ENCODE data around the gene CLEC3B. TPM values are rescaled to one million over a fixed set of nuclear protein-coding genes. Genes with fewer than 3 reads are reported as not detected.
"Not testable (repeated sequence)": the region's sequence is repeated elsewhere in the genome, so short reads cannot be mapped to it uniquely, and the experiment has no call there.

The CLEC3B gene
- total and polyA plus RNA-seq, 2 donors (not counting 3 experiments of a cell fraction or from before 2014, with no cell fraction given), result 1.8 TPM; not detected in 1

DNA sequence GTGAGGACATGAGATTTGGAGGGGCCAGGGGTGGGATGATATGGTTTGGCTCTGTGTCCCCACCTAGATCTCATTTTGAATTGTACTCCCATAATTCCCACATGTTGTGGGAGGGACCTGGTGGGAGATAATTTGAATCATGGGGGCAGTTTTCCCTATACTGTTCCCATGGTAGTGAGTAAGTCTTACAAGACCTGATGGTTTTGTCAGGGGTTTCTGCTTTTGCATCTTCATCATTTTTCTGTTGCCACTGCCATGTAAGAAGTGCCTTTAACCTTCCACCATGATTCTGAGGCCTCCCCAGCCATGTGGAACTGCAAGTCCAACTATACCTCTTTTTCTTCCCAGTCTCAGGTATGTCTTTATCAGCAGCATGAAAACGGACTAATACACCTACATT, 52.2 kb downstream of the CLEC3B start:
- H3K36me3 ChIP-seq (ENCODE audit: control insufficient read depth in 2 of 2, extremely low read depth in 1 of 2, insufficient read depth in 2 of 2, low read length in 2 of 2); BruUV-seq (replicated peaks); H3K4me2 ChIP-seq (ENCODE audit: insufficient read depth, low read length); CTCF ChIA-PET; H3K27me3 ChIP-seq (ENCODE audit: control insufficient read depth in 2 of 2, insufficient read depth in 2 of 2, low read length in 2 of 2); FAIRE-seq; H3K4me1 ChIP-seq (ENCODE audit: control insufficient read depth, extremely low read depth, insufficient read depth, low read length); H3K4me3 ChIP-seq (replicated peaks in 1 of 3; ENCODE audit: insufficient read depth in 1 of 3, low read depth in 1 of 3, low read length in 3 of 3); DNase-seq (ENCODE audit: low read depth, low spot score); H3K9me3 ChIP-seq (replicated peaks; ENCODE audit: control insufficient read depth, insufficient read depth, low read length); POLR2A ChIA-PET; dilution Hi-C loops (cut with MboI; ENCODE audit: extremely low pct_ligation_motif_present, low sequenced_read_pairs); H3K9ac ChIP-seq (replicated peaks; ENCODE audit: extremely low read depth, insufficient read depth, low read length); H3K9me1 ChIP-seq (replicated peaks; ENCODE audit: control insufficient read depth, extremely low read depth, insufficient read depth, low read length); H4K20me1 ChIP-seq (replicated peaks; ENCODE audit: control insufficient read depth, extremely low read depth, insufficient read depth, low read length); intact Hi-C loops (cut with micrococcal nuclease); H2AFZ ChIP-seq (ENCODE audit: low read depth, low read length); H3K79me2 ChIP-seq (ENCODE audit: control insufficient read depth, insufficient read depth, low read length); H3K27ac ChIP-seq (ENCODE audit: insufficient read depth, low read depth, low read length): not testable (repeated sequence)

DNA sequence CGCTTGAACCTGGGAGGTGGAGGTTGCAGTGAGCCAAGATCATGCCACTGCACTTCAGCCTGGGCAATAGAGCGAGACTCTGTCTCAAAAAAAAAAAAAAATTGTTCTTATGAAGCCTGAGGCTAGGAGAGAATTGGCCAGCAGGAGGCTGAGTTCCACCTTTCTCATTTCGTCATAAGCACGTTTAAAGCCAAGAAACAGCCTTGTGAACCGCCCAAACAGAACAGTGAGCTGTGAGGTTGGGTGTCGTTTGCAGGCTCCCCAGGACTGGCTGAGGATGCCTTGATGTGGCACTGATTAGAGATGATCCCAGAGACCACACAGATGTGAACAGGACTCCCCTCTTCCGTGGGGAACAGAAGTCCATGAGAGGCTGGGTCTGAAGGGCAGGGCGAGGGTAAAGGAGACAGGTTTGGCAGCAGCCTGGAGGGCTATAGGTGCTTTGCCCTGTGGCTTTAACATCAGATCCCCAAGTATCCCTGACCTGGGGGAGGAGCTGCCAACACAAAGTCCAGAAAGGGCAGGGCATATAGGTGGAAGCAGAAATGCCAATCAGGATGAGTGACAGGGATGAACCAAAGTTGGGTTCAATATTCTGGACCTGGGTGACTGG, 52.9 kb downstream of the CLEC3B start:
- H3K4me2 ChIP-seq (ENCODE audit: insufficient read depth, low read length), result no peak overlapping the region
- no peaks in the 10 kb centered on the region for H3K9me1 ChIP-seq (replicated peaks; ENCODE audit: control insufficient read depth, extremely low read depth, insufficient read depth, low read length)
- DNase-seq (ENCODE audit: low read depth, low spot score) (no peak), FAIRE-seq (no peak)
- no peak overlapping the region for H3K27ac ChIP-seq (ENCODE audit: insufficient read depth, low read depth, low read length)
- dilution Hi-C loops (cut with MboI; ENCODE audit: extremely low pct_ligation_motif_present, low sequenced_read_pairs) (no loop called here), intact Hi-C loops (cut with micrococcal nuclease) (no loop called here)
- peaks cover 6% of the 10 kb centered on the region in 2 experiments for H3K27me3 ChIP-seq (ENCODE audit: control insufficient read depth in 2 of 2, insufficient read depth in 2 of 2, low read length in 2 of 2)
- no peak overlapping the region for H3K4me3 ChIP-seq (replicated peaks in 1 of 3; ENCODE audit: insufficient read depth in 1 of 3, low read depth in 1 of 3, low read length in 3 of 3)
- H3K79me2 ChIP-seq (ENCODE audit: control insufficient read depth, insufficient read depth, low read length), result no peaks in the 10 kb centered on the region
- H3K4me1 ChIP-seq (ENCODE audit: control insufficient read depth, extremely low read depth, insufficient read depth, low read length), result peaks cover 2% of the 10 kb centered on the region
- CTCF ChIA-PET, result interaction anchor here (0.7 to 1.5 kb wide), 3 partner anchors 10 to 44 kb away, joined by 3 to 7 read pairs (median 3); no protein-coding TSS in a partner anchor
- H3K9ac ChIP-seq (replicated peaks; ENCODE audit: extremely low read depth, insufficient read depth, low read length), result no peak overlapping the region
- H4K20me1 ChIP-seq (replicated peaks; ENCODE audit: control insufficient read depth, extremely low read depth, insufficient read depth, low read length), result no peaks in the 10 kb centered on the region
- no peaks in the 10 kb centered on the region for H3K9me3 ChIP-seq (replicated peaks; ENCODE audit: control insufficient read depth, insufficient read depth, low read length)
- TF ChIP-seq JUN (IDR thresholded peaks at IDR 0.05; ENCODE audit: borderline replicate concordance, insufficient read depth, insufficient read length, low read depth) (no peak), FOS (IDR thresholded peaks at IDR 0.05; ENCODE audit: borderline replicate concordance, insufficient read depth, low read length) (no peak), POLR2AphosphoS5 (IDR thresholded peaks at IDR 0.05; ENCODE audit: insufficient read depth, low read depth, low read length) (no peak), GATA2 (IDR thresholded peaks at IDR 0.05; ENCODE audit: insufficient read depth, insufficient read length, low read depth, low read length) (no peak), POLR2A (IDR thresholded peaks at IDR 0.05; ENCODE audit: low read depth, low read length) (no peak), MYC (IDR thresholded peaks at IDR 0.05; ENCODE audit: low read depth, low read length) (no peak), EZH2 (IDR thresholded peaks at IDR 0.05; ENCODE audit: borderline replicate concordance, low read depth, low read length, severe bottlenecking) (no peak)
- TF ChIP-seq, protein P1, sequence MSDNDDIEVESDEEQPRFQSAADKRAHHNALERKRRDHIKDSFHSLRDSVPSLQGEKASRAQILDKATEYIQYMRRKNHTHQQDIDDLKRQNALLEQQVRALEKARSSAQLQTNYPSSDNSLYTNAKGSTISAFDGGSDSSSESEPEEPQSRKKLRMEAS (IDR thresholded peaks at IDR 0.05; ENCODE audit: insufficient read depth, insufficient read length), result no peak
- TF ChIP-seq, protein P2, sequence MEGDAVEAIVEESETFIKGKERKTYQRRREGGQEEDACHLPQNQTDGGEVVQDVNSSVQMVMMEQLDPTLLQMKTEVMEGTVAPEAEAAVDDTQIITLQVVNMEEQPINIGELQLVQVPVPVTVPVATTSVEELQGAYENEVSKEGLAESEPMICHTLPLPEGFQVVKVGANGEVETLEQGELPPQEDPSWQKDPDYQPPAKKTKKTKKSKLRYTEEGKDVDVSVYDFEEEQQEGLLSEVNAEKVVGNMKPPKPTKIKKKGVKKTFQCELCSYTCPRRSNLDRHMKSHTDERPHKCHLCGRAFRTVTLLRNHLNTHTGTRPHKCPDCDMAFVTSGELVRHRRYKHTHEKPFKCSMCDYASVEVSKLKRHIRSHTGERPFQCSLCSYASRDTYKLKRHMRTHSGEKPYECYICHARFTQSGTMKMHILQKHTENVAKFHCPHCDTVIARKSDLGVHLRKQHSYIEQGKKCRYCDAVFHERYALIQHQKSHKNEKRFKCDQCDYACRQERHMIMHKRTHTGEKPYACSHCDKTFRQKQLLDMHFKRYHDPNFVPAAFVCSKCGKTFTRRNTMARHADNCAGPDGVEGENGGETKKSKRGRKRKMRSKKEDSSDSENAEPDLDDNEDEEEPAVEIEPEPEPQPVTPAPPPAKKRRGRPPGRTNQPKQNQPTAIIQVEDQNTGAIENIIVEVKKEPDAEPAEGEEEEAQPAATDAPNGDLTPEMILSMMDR (IDR thresholded peaks at IDR 0.05; ENCODE audit: extremely low read depth in 1 of 2, insufficient read depth in 1 of 2, low read depth in 1 of 2, low read length in 2 of 2), result no peak
- H3K36me3 ChIP-seq (ENCODE audit: control insufficient read depth in 2 of 2, extremely low read depth in 1 of 2, insufficient read depth in 2 of 2, low read length in 2 of 2), result no peaks in the 10 kb centered on the region
- POLR2A ChIA-PET, result no interaction called here
- no TSS peak for BruUV-seq (replicated peaks)
- H2AFZ ChIP-seq (ENCODE audit: low read depth, low read length), result no peak overlapping the region
